H1 (cell line): ENCODE measurements around the gene OR5D16. TPM values are rescaled to one million over a fixed set of nuclear protein-coding genes. Genes with fewer than 3 reads are reported as not detected.

Source experiments
- CTCF ChIA-PET: fragments of 300-600 bp; sonication (Branson Sonifier 250); formaldehyde crosslinking; loops from one replicate; lab custom pipeline; 2021; ENCODE audit not compliant: partially characterized antibody; lab: Charles Lee
- POLR2A ChIA-PET: fragments of 300-600 bp; sonication (Branson Sonifier 250); formaldehyde crosslinking; loops from one replicate; lab custom pipeline; 2021; ENCODE audit warnings: inconsistent platforms; ENCODE audit not compliant: partially characterized antibody; lab: Charles Lee
- DNase-seq, 2 experiments: peaks; one replicate each; pipeline versions ENCODE4 v3.0.0 to v3.0.0-alpha.2; 2010 to 2022; ENCODE audit warnings: low spot score in 2 of 2, low read depth in 1 of 2, mixed read lengths in 1 of 2
- FAIRE-seq: peaks from 2 replicates; lab custom pipeline; 2011; peaks lifted over from hg19 to GRCh38; lab: Jason Lieb, UNC
- H2AFZ ChIP-seq: 2 replicates; pipeline ENCODE4 v1.8.1; 2012; ENCODE audit warnings: low read length, inconsistent platforms
- H2AK5ac ChIP-seq: 2 replicates; pipeline ENCODE4 v1.6.1; 2013; ENCODE audit warnings: low read depth, low read length
- H2BK120ac ChIP-seq: replicated peaks from 2 replicates; pipeline ENCODE3; 2013; ENCODE audit warnings: low read depth, low read length, inconsistent platforms
- H2BK12ac ChIP-seq: 2 replicates; pipeline ENCODE4 v1.6.1; 2013; ENCODE audit warnings: low read depth, low read length
- H2BK15ac ChIP-seq: 2 replicates; pipeline ENCODE4 v1.6.1; 2013; ENCODE audit warnings: low read length
- H2BK20ac ChIP-seq: 2 replicates; pipeline ENCODE4 v1.6.1; 2013; ENCODE audit warnings: low read length
- H2BK5ac ChIP-seq: 2 replicates; pipeline ENCODE4 v1.6.1; 2013; ENCODE audit warnings: low read depth, low read length
- H3K14ac ChIP-seq: 2 replicates; pipeline ENCODE4 v1.6.1; 2013; ENCODE audit warnings: inconsistent platforms; ENCODE audit not compliant: insufficient read length
- H3K18ac ChIP-seq: 2 replicates; pipeline ENCODE4 v1.6.1; 2013; ENCODE audit warnings: low read length; ENCODE audit errors: extremely low read depth
- H3K23ac ChIP-seq: 2 replicates; pipeline ENCODE4 v1.6.1; 2013; ENCODE audit warnings: inconsistent platforms; ENCODE audit not compliant: insufficient read length
- H3K23me2 ChIP-seq: 2 replicates; pipeline ENCODE4 v1.6.1; 2013; ENCODE audit warnings: low read depth, low read length
- H3K27ac ChIP-seq: 2 replicates; pipeline ENCODE4 v1.6.1; 2011; ENCODE audit warnings: low read depth, low read length, inconsistent platforms
- H3K27me3 ChIP-seq, 4 experiments: replicated peaks in 1 of 4; 1 replicate in 1 of 4; 2 replicates in 3 of 4; pipeline versions ENCODE4 v1.6.1 to v1.8.1; 2011 to 2013; ENCODE audit warnings: low read length in 3 of 4, mild to moderate bottlenecking in 3 of 4, inconsistent platforms in 2 of 4, mixed read lengths in 2 of 4, moderate library complexity in 1 of 4; ENCODE audit not compliant: control insufficient read depth in 3 of 4, insufficient read depth in 3 of 4; ENCODE audit errors: extremely low read depth in 1 of 4
- H3K36me3 ChIP-seq, 4 experiments: 2 replicates each; pipeline versions ENCODE4 v1.6.1 to v1.8.1; 2011 to 2013; ENCODE audit warnings: mild to moderate bottlenecking in 4 of 4, low read length in 3 of 4, moderate library complexity in 2 of 4, control low read depth in 1 of 4, inconsistent platforms in 1 of 4; ENCODE audit not compliant: insufficient read depth in 4 of 4, control insufficient read depth in 2 of 4
- H3K4ac ChIP-seq: replicated peaks from 2 replicates; pipeline ENCODE3; 2013; ENCODE audit warnings: low read length, low read depth, mixed read lengths, inconsistent platforms; ENCODE audit not compliant: insufficient read length
- H3K4me1 ChIP-seq, 4 experiments: replicated peaks in 1 of 4; 1 replicate in 1 of 4; 2 replicates in 3 of 4; pipeline versions ENCODE4 v1.6.1 to v1.8.1; 2011 to 2013; ENCODE audit warnings: low read length in 3 of 4, inconsistent platforms in 2 of 4, mixed read lengths in 1 of 4; ENCODE audit not compliant: insufficient read depth in 4 of 4, control insufficient read depth in 3 of 4
- H3K4me2 ChIP-seq, 2 experiments: 2 replicates each; pipeline versions ENCODE4 v1.6.1 to v1.8.1; 2011 to 2013; ENCODE audit warnings: low read depth in 2 of 2, low read length in 2 of 2, control low read depth in 1 of 2, inconsistent platforms in 1 of 2, mild to moderate bottlenecking in 1 of 2; ENCODE audit not compliant: insufficient read depth in 1 of 2
- H3K4me3 ChIP-seq, 4 experiments: fragments of 200-600, 300-600 bp in 1 of 4; sonication (generic), shearing (Covaris generic), sonication (Bioruptor Twin) in 1 of 4; 2 replicates each; pipeline versions ENCODE4 v1.5.1 to v1.8.1; 2011 to 2016; ENCODE audit warnings: low read length in 4 of 4, low read depth in 3 of 4, control low read depth in 2 of 4, inconsistent platforms in 2 of 4, mild to moderate bottlenecking in 2 of 4, mixed read lengths in 1 of 4, moderate library complexity in 1 of 4; ENCODE audit not compliant: insufficient read depth in 2 of 4; ENCODE audit errors: extremely low read depth in 1 of 4
- H3K56ac ChIP-seq: replicated peaks from 2 replicates; pipeline ENCODE3; 2013; ENCODE audit warnings: low read depth, mild to moderate bottlenecking, mixed read lengths, low read length, inconsistent platforms; ENCODE audit not compliant: insufficient read length
- H3K79me1 ChIP-seq: 2 replicates; pipeline ENCODE4 v1.6.1; 2013; ENCODE audit warnings: low read depth, low read length, control low read depth
- H3K79me2 ChIP-seq, 2 experiments: 2 replicates each; pipeline versions ENCODE4 v1.6.1 to v1.8.1; 2012 to 2013; ENCODE audit warnings: low read length in 2 of 2, mild to moderate bottlenecking in 2 of 2, inconsistent platforms in 1 of 2; ENCODE audit not compliant: insufficient read depth in 2 of 2, control insufficient read depth in 1 of 2
- H3K9ac ChIP-seq, 4 experiments: replicated peaks in 1 of 4; 1 replicate in 1 of 4; 2 replicates in 3 of 4; pipeline versions ENCODE4 v1.6.1 to v1.8.1; 2011 to 2013; ENCODE audit warnings: low read depth in 3 of 4, low read length in 3 of 4, control low read depth in 2 of 4, mild to moderate bottlenecking in 2 of 4, moderate library complexity in 2 of 4, inconsistent platforms in 1 of 4; ENCODE audit errors: extremely low read depth in 1 of 4
- H3K9me3 ChIP-seq, 2 experiments: 2 replicates each; pipeline versions ENCODE4 v1.6.1 to v1.8.1; 2012 to 2013; ENCODE audit warnings: mild to moderate bottlenecking in 2 of 2, moderate library complexity in 2 of 2, control low read depth in 1 of 2, inconsistent platforms in 1 of 2, low read depth in 1 of 2, low read length in 1 of 2, mixed read lengths in 1 of 2; ENCODE audit not compliant: insufficient read depth in 2 of 2
- H4K20me1 ChIP-seq, 2 experiments: replicated peaks in 1 of 2; 2 replicates each; pipeline versions ENCODE3 to v1.8.1; 2011 to 2013; ENCODE audit warnings: inconsistent platforms in 2 of 2, low read length in 2 of 2, mild to moderate bottlenecking in 1 of 2; ENCODE audit not compliant: insufficient read depth in 2 of 2, control insufficient read depth in 1 of 2
- H4K5ac ChIP-seq: 2 replicates; pipeline ENCODE4 v1.6.1; 2013; ENCODE audit warnings: low read length, low read depth, mixed read lengths, inconsistent platforms; ENCODE audit not compliant: insufficient read length
- H4K8ac ChIP-seq: 2 replicates; pipeline ENCODE4 v1.8.0; 2013; ENCODE audit warnings: mild to moderate bottlenecking, moderate library complexity, low read length, inconsistent platforms; ENCODE audit not compliant: insufficient read depth; ENCODE audit errors: extremely low read depth
- H4K91ac ChIP-seq: replicated peaks from 2 replicates; pipeline ENCODE3; 2013; ENCODE audit warnings: low read length, mixed read lengths, inconsistent platforms; ENCODE audit not compliant: insufficient read length
- GABPA ChIP-seq: IDR thresholded peaks from 2 replicates; pipeline ENCODE4 v1.6.1; 2011; ENCODE audit warnings: mild to moderate bottlenecking, low read length, moderate library complexity, borderline replicate concordance; ENCODE audit not compliant: insufficient read depth
- NANOG ChIP-seq: IDR thresholded peaks from 2 replicates; pipeline ENCODE4 v1.6.1; 2011; ENCODE audit warnings: low read length, low read depth, mild to moderate bottlenecking, inconsistent platforms; ENCODE audit not compliant: insufficient read depth, poor library complexity, severe bottlenecking
- PHF8 ChIP-seq: fragments of 200-600 bp; sonication (generic); conservative IDR thresholded peaks from 2 replicates; pipeline ENCODE4 v1.7.1; 2012; ENCODE audit warnings: low read depth, mild to moderate bottlenecking, inconsistent platforms, low read length, moderate library complexity
- POLR2A ChIP-seq, 2 experiments: IDR thresholded peaks; 1 replicate in 1 of 2; 2 replicates in 1 of 2; pipeline ENCODE4 v1.6.1; 2011; ENCODE audit warnings: low read depth in 2 of 2, low read length in 2 of 2, mild to moderate bottlenecking in 2 of 2; ENCODE audit errors: control extremely low read depth in 1 of 2
- RNF2 ChIP-seq: fragments of 200-900, 300-1000 bp; sonication (generic); IDR thresholded peaks from 2 replicates; pipeline ENCODE4 v1.7.1; 2016; ENCODE audit warnings: borderline replicate concordance, low read depth, mild to moderate bottlenecking, antibody characterized with exemption, low read length; ENCODE audit not compliant: poor library complexity, severe bottlenecking; ENCODE audit errors: missing control alignments
- TAF7 ChIP-seq: optimal IDR thresholded peaks from 2 replicates; pipeline ENCODE3; 2011; ENCODE audit warnings: low read depth, mild to moderate bottlenecking, inconsistent platforms, low read length, moderate library complexity, borderline replicate concordance
- TCF12 ChIP-seq: IDR thresholded peaks from 2 replicates; pipeline ENCODE4 v1.6.1; 2011; ENCODE audit warnings: low read depth, mild to moderate bottlenecking, low read length
- ZNF274 ChIP-seq: IDR thresholded peaks from 2 replicates; pipeline ENCODE4 v1.7.0; 2012; ENCODE audit warnings: low read length, borderline replicate concordance; ENCODE audit errors: extremely low read depth
- WGBS, 2 experiments: shearing (Covaris generic) in 1 of 2; methylation state at CpG; one replicate each; pipeline versions ENCODE4 v1.1.6 to v1.1.7; 2013 to 2015; ENCODE audit warnings: low lambda C conversion rate in 2 of 2, mixed read lengths in 2 of 2, inconsistent platforms in 1 of 2, low coverage in 1 of 2, missing lambda C conversion rate in 1 of 2; ENCODE audit not compliant: insufficient replicate concordance in 2 of 2, insufficient coverage in 1 of 2, insufficient read length in 1 of 2; ENCODE audit errors: extremely low coverage in 1 of 2, missing lambda C conversion rate in 1 of 2; 5-methylcytosine and 5-hydroxymethylcytosine counted together
- long read RNA-seq, 2 experiments: library from RNA in 1 of 2; library from capped mRNA in 1 of 2; stranded (forward); transcript quantifications; one replicate each; pipeline ENCODE4 v2.0.0, GENCODE V29; 2021; ENCODE audit warnings: inconsistent platforms in 1 of 2
- polyA minus RNA-seq, 3 experiments: library from RNA; depleted of rRNA, polyadenylated mRNA; stranded (reverse); fragments of >200 nt; gene quantifications; 1 replicate in 2 of 3; 2 replicates in 1 of 3; pipeline ENCODE4 v1.2.3, GENCODE V29; 2011
- polyA plus RNA-seq, 7 experiments: library from polyadenylated mRNA; depleted of rRNA in 3 of 7; stranded (reverse) in 5 of 7; unstranded in 2 of 7; fragments of >200 nt in 5 of 7; fragments of 200-250 nt in 2 of 7; gene quantifications; 1 replicate in 5 of 7; 2 replicates in 1 of 7; 4 replicates in 1 of 7; pipeline versions ENCODE4 v1.2.1 to v1.2.3, GENCODE V29; 2011 to 2013; ENCODE audit warnings: missing spikeins in 2 of 7, mixed read lengths in 2 of 7
- total RNA-seq: library from RNA; stranded (reverse); fragmentation: NEBNext Ultra II Directional; extraction: Animal tissue kit (Norgen Biotek cat#: 25700); gene quantifications from 2 replicates; pipeline ENCODE4 v1.2.1, GENCODE V29; 2021
- TF ChIP-seq, protein P1 (sequence below), 3 experiments: IDR thresholded peaks; 1 replicate in 2 of 3; 2 replicates in 1 of 3; pipeline versions ENCODE4 v1.5.1 to v1.6.1; 2011; ENCODE audit warnings: low read length in 3 of 3, mild to moderate bottlenecking in 3 of 3, inconsistent platforms in 2 of 3, low read depth in 1 of 3, moderate library complexity in 1 of 3; ENCODE audit not compliant: insufficient read depth in 1 of 3; ENCODE audit errors: control extremely low read depth in 1 of 3

The OR5D16 gene
- total RNA-seq (not detected in 2 replicates), polyA plus RNA-seq (2011; rRNA removed) (not detected in 2 replicates), polyA minus RNA-seq (2011; rRNA and poly(A)+ RNA removed) (not detected in 2 replicates)
- polyA plus RNA-seq (2011; cell fraction: cytosol; rRNA removed) = not detected
- polyA plus RNA-seq (2011; cell fraction: nucleus; rRNA removed) = not detected
- not detected in 4 replicates for polyA plus RNA-seq (2012, experiment 1 of 2)
- not detected for polyA plus RNA-seq (2012, experiment 2 of 2)
- not detected for polyA plus RNA-seq (2013, experiment 1 of 2)
- not detected for polyA plus RNA-seq (2013, experiment 2 of 2)
- not detected for polyA minus RNA-seq (2011; cell fraction: cytosol; rRNA and poly(A)+ RNA removed)
- not detected for polyA minus RNA-seq (2011; cell fraction: nucleus; rRNA and poly(A)+ RNA removed)
- long read RNA-seq, experiment 1 = 0 reads
- long read RNA-seq, experiment 2 = 0 reads

DNA sequence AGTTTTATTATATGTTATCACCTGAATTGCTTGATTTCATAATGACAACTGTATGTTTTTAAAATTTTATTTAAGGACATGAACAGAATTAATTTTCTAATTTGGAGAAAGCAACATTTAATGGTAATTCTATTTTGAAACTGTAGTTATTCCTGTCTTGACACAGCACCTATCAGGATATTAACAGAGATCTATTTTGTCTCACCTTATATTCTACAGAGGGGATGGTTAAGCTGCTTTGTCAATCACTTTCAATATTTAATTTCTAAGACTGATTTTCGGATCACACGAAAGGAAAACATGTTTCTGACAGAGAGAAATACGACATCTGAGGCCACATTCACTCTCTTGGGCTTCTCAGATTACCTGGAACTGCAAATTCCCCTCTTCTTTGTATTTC lies at the start of gene OR5D16:
TSS of gene OR5D16 (plus strand) at position 301 of the 400 bp plus-strand sequence. CDS start at position 301, 0 bp downstream.
- Histone ChIP-seq H3K36me3 (no peaks in the 10 kb centered on the region), H4K5ac (no peak within 1 kb of the TSS), H2AK5ac (no peak within 1 kb of the TSS), H3K27me3 (no peaks in the 10 kb centered on the region), H4K91ac (no peak within 1 kb of the TSS), H3K23me2 (no peaks in the 10 kb centered on the region), H3K14ac (no peak within 1 kb of the TSS), H3K9ac (no peak within 1 kb of the TSS), H2BK12ac (no peak within 1 kb of the TSS), H3K56ac (no peak within 1 kb of the TSS), H4K20me1 (no peaks in the 10 kb centered on the region), H3K79me2 (no peaks in the 10 kb centered on the region), H3K4me1 (no peaks in the 10 kb centered on the region), H2BK120ac (no peak within 1 kb of the TSS), H2BK20ac (no peak within 1 kb of the TSS), H3K4me3 (no peak within 1 kb of the TSS), H2AFZ (no peak within 1 kb of the TSS), H2BK5ac (no peak within 1 kb of the TSS), H3K23ac (no peak within 1 kb of the TSS), H4K8ac (no peak within 1 kb of the TSS), H3K4me2 (no peak within 1 kb of the TSS), H3K9me3 (peaks cover 47 to 52% of the 10 kb centered on the region in 2 experiments), H2BK15ac (no peak within 1 kb of the TSS), H3K4ac (no peak within 1 kb of the TSS), H3K27ac (no peak within 1 kb of the TSS), H3K79me1 (no peaks in the 10 kb centered on the region), H3K18ac (no peak within 1 kb of the TSS)
- FAIRE-seq (no peak), DNase-seq (no peak)
- CTCF ChIA-PET = no interaction called here
- POLR2A ChIA-PET = no interaction called here
- WGBS, 2 experiments = 66% methylated on average over 3 of the region's 3 CpGs; no CpG with 5 or more reads in 1 of the 2 experiments
- no peak for TF ChIP-seq TAF7
- TF ChIP-seq, protein P1, sequence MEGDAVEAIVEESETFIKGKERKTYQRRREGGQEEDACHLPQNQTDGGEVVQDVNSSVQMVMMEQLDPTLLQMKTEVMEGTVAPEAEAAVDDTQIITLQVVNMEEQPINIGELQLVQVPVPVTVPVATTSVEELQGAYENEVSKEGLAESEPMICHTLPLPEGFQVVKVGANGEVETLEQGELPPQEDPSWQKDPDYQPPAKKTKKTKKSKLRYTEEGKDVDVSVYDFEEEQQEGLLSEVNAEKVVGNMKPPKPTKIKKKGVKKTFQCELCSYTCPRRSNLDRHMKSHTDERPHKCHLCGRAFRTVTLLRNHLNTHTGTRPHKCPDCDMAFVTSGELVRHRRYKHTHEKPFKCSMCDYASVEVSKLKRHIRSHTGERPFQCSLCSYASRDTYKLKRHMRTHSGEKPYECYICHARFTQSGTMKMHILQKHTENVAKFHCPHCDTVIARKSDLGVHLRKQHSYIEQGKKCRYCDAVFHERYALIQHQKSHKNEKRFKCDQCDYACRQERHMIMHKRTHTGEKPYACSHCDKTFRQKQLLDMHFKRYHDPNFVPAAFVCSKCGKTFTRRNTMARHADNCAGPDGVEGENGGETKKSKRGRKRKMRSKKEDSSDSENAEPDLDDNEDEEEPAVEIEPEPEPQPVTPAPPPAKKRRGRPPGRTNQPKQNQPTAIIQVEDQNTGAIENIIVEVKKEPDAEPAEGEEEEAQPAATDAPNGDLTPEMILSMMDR (IDR thresholded peaks at IDR 0.05; ENCODE audit: control extremely low read depth in 1 of 3, insufficient read depth in 1 of 3, low read depth in 1 of 3, low read length in 3 of 3) = no peak
- TF ChIP-seq PHF8 = no peak
- TF ChIP-seq POLR2A (IDR thresholded peaks at IDR 0.05; ENCODE audit: control extremely low read depth in 1 of 2, low read depth in 2 of 2, low read length in 2 of 2) = no peak
- TF ChIP-seq GABPA = no peak
- no peak for TF ChIP-seq TCF12
- TF ChIP-seq RNF2 = no peak
- TF ChIP-seq NANOG = no peak
- no peak for TF ChIP-seq ZNF274
